HEK293T (cell line): ENCODE data around the gene TBC1D8.

Source experiments
- CTCF ChIA-PET: fragments of 350-600 bp; formaldehyde crosslinking; extraction: SDS; loops from one replicate; lab custom pipeline; 2021; ENCODE audit warnings: antibody characterized with exemption, inconsistent platforms; lab: Yijun Ruan, JAX
- POLR2A ChIA-PET: fragments of 350-600 bp; formaldehyde crosslinking; extraction: SDS; loops from one replicate; lab custom pipeline; 2020; ENCODE audit warnings: antibody characterized with exemption, inconsistent platforms; lab: Yijun Ruan, JAX
- DNase-seq: peaks from one replicate; pipeline ENCODE4 v3.0.0; 2012; ENCODE audit warnings: mixed read lengths; ENCODE audit errors: extremely low spot score
- ARNT ChIP-seq: fragments of 450-650 bp; IDR thresholded peaks from 2 replicates; pipeline ENCODE4 v1.6.1; 2017; ENCODE audit warnings: mild to moderate bottlenecking
- BHLHE40 ChIP-seq: fragments of 450-650 bp; IDR thresholded peaks from 2 replicates; pipeline ENCODE4 v1.6.1; 2016; ENCODE audit warnings: mild to moderate bottlenecking, moderate library complexity, borderline replicate concordance
- CTBP1 ChIP-seq: fragments of 450-650 bp; IDR thresholded peaks from 2 replicates; pipeline ENCODE4 v1.6.1; 2016; ENCODE audit warnings: borderline replicate concordance
- ELF4 ChIP-seq: fragments of 450-650 bp; IDR thresholded peaks from 2 replicates; pipeline ENCODE4 v1.6.1; 2017; ENCODE audit warnings: antibody characterized with exemption
- FOXA1 ChIP-seq: fragments of 450-650 bp; IDR thresholded peaks from 2 replicates; pipeline ENCODE4 v1.6.1; 2016; ENCODE audit warnings: mild to moderate bottlenecking
- FOXK2 ChIP-seq: fragments of 450-650 bp; IDR thresholded peaks from 2 replicates; pipeline ENCODE4 v1.6.1; 2016; ENCODE audit warnings: mild to moderate bottlenecking
- FOXM1 ChIP-seq: fragments of 450-650 bp; IDR thresholded peaks from 2 replicates; pipeline ENCODE4 v1.6.1; 2017; ENCODE audit warnings: mild to moderate bottlenecking, borderline replicate concordance
- HDGF ChIP-seq: fragments of 450-650 bp; IDR thresholded peaks from 2 replicates; pipeline ENCODE4 v1.6.1; 2017; ENCODE audit warnings: antibody characterized with exemption, borderline replicate concordance
- L3MBTL2 ChIP-seq: fragments of 450-650 bp; conservative IDR thresholded peaks from 2 replicates; pipeline ENCODE4 v1.6.1; 2016; ENCODE audit warnings: mild to moderate bottlenecking
- LEF1 ChIP-seq: fragments of 450-650 bp; IDR thresholded peaks from 2 replicates; pipeline ENCODE4 v1.6.1; 2017; ENCODE audit warnings: mild to moderate bottlenecking, borderline replicate concordance
- NFRKB ChIP-seq: fragments of 450-650 bp; IDR thresholded peaks from 2 replicates; pipeline ENCODE4 v1.6.1; 2016; ENCODE audit warnings: mild to moderate bottlenecking, moderate library complexity
- SP1 ChIP-seq: fragments of 450-650 bp; IDR thresholded peaks from 2 replicates; pipeline ENCODE4 v1.6.1; 2017
- SUZ12 ChIP-seq: fragments of 450-650 bp; IDR thresholded peaks from 2 replicates; pipeline ENCODE4 v1.6.1; 2016; ENCODE audit warnings: mild to moderate bottlenecking
- TARDBP ChIP-seq: fragments of 450-650 bp; IDR thresholded peaks from 2 replicates; pipeline ENCODE4 v1.6.1; 2016
- ZNF384 ChIP-seq: fragments of 450-650 bp; IDR thresholded peaks from 2 replicates; pipeline ENCODE4 v1.6.1; 2016
- TF ChIP-seq, protein P1 (sequence below): fragments of 450-650 bp; IDR thresholded peaks from 2 replicates; pipeline ENCODE4 v1.6.1; 2016

Gene TBC1D8

DNA sequence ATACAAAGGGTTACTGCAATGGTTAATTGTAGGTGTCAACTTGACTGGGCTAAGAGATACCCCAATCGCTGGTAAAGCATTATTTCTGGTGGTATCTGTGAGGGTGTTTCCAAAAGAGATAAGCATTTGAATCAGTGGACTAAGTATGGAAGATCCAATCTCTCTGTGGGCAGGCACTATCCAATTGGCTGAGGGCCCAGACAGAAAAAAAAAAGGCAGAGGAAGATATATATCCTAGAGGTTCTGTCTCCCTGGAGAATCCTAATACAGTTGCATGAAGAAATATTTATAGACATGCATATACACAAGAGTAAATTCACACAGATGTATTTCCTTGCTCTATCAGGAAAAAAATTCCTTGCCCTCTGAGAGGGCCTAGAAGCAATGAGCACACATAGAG, 43.9 kb downstream of the TBC1D8 start:
- no peak for TF ChIP-seq HDGF
- no peak for TF ChIP-seq TARDBP
- TF ChIP-seq CTBP1: no peak
- TF ChIP-seq FOXK2: no peak
- TF ChIP-seq SUZ12: no peak
- TF ChIP-seq BHLHE40: no peak
- CTCF ChIA-PET: no interaction called here
- no peak for DNase-seq
- POLR2A ChIA-PET: no interaction called here

DNA sequence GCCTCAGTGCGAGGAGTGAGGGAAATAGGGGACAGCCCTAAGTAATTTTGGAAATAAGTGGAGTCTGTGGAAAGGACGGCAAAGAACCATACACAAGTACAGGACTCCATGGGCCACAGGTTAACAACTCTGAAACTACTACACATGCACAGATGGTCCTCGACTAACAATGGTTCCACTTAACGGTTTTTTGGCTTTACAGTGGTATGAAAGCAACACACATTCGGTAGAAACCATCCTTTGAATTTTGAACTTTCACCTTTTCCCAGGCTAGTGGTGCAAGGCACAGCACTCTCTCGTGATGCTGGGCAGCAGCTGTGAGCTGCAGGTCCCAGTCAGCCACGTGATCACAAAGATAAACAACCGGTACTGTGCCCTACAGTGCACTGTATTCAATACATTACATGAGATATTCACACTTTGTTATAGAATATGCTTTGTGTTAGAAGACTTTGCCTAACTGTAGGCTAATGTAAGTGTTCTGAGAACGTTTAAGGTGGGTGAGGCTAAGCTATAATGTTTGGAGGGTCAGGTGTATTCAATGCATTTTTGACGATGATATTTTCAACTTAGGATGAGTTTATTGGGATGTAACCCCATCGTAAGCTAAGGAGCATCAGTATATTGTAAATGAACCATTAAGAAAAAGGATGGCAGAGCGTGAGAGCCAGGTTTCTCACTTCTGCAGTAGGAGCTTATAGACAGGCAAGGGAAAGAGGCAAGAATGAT, 44.6 kb downstream of the TBC1D8 start:
- no peak for DNase-seq
- TF ChIP-seq SP1 (no peak), ZNF384 (no peak), ELF4 (no peak)

DNA sequence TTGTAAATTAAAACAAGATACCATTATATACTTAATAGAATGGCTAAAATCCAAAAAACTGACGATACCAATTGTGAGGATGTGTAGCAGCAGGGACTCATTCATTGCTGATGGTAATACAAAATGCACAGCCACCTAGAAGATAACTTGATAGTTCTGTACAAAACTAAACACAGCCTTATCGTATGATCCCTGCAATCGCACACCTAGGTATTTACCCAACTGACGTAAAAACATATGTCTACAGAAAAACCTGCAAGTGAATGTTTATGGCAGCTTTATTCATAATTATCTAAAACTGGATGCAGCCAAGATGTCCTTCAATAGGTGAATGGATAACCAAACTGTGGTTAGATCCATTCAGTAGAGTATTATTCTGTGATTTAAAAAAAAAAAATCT, 45.5 kb downstream of the TBC1D8 start:
- no peak for DNase-seq
- TF ChIP-seq SUZ12 (no peak), FOXK2 (no peak), SP1 (no peak), ELF4 (no peak), BHLHE40 (no peak), ZNF384 (no peak), FOXA1 (no peak), CTBP1 (no peak), NFRKB (no peak), L3MBTL2 (no peak), ARNT (no peak), TARDBP (no peak), LEF1 (no peak), FOXM1 (no peak), HDGF (no peak)
- TF ChIP-seq, protein P1, sequence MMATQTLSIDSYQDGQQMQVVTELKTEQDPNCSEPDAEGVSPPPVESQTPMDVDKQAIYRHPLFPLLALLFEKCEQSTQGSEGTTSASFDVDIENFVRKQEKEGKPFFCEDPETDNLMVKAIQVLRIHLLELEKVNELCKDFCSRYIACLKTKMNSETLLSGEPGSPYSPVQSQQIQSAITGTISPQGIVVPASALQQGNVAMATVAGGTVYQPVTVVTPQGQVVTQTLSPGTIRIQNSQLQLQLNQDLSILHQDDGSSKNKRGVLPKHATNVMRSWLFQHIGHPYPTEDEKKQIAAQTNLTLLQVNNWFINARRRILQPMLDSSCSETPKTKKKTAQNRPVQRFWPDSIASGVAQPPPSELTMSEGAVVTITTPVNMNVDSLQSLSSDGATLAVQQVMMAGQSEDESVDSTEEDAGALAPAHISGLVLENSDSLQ: no peak
- ChIA-PET CTCF (interaction anchor here (0.6 kb wide), 1 partner anchor 146 kb away, joined by 3 read pairs; no protein-coding TSS in a partner anchor), POLR2A (no interaction called here)

More for the DNA sequence above, 44.6 kb downstream of the TBC1D8 start:
- POLR2A ChIA-PET: no interaction called here
- CTCF ChIA-PET: interaction anchor here (0.6 kb wide), 2 partner anchors 32 to 145 kb away, joined by 3 to 4 read pairs; no protein-coding TSS in a partner anchor

DNA sequence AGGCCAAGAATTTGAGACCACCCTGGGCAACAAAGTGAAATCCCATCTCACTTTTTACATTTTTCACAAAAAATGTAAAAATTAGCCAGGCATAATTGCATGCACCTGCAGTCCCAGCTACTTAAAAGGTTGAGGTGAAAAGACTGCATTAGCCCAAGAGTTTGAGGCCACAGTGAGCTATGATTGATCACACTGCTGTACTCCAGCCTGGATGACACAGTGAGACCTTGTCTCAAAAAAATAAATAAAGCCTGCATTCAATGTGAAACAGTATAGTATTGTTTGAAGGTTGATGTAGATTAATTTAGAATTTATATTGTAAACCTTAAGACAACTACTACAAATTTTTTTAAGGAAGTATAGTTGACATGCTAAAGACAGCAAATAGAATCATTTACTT, 53.5 kb downstream of the TBC1D8 start:
- POLR2A ChIA-PET: no interaction called here
- CTCF ChIA-PET: no interaction called here
- TF ChIP-seq, protein P1: no peak
- TF ChIP-seq FOXK2: no peak
- no peak for TF ChIP-seq BHLHE40
- no peak for TF ChIP-seq LEF1
- no peak for TF ChIP-seq HDGF
- no peak for TF ChIP-seq FOXA1
- no peak for TF ChIP-seq L3MBTL2
- TF ChIP-seq SP1: no peak
- DNase-seq: no peak

DNA sequence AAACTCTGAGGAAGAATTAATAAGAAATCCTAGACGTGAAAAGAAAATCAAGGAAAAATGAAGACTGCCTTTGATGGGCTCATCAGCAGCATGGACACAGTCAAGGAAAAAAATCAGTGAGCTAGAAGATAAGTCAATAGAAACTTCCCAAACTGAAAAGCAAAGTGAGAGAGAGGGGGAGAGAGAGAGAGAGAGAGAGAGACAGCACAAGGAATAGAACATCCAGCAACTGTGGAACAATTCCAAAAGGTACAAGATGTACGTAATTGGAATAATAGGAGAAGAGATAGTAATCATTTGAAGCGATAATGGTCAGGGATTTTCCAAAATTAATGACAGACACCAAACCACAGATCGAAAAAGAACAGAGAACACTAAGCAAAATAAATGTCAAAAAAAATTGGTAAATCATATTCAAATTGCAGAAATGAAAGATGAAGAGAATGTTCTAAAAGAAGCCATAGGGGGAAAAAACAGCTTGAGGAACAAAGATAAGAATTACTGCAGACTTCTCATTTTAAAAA, 54.5 kb downstream of the TBC1D8 start:
- TF ChIP-seq, protein P1: no peak
- no peak for TF ChIP-seq SP1
- TF ChIP-seq FOXK2: no peak
- TF ChIP-seq BHLHE40: no peak
- no peak for TF ChIP-seq SUZ12
- no peak for TF ChIP-seq FOXM1
- TF ChIP-seq TARDBP: no peak
- TF ChIP-seq ARNT: no peak
- no peak for TF ChIP-seq FOXA1
- no peak for DNase-seq
- ChIA-PET CTCF (no interaction called here), POLR2A (no interaction called here)

DNA sequence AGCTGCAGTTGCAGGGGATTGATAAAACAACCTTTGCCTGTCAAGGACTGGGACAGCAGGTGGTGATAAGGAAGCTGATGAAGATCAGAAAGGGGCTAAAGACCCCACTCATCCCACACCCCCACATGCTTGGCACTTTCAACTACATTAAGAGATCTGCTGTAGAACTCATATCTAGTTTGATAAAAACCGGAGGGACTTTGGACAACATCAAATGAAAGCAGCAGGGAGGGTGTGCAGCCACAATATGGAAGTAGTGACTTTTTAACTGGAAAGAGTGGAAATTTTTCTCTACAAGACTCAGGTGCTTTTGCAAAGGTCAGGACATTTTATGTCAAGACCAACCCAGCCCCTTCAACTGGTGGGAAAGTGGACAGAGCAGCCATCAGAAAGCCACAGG, 56.8 kb downstream of the TBC1D8 start:
- no peak for DNase-seq
- ChIA-PET CTCF (no interaction called here), POLR2A (no interaction called here)
- TF ChIP-seq, protein P1: no peak
- TF ChIP-seq CTBP1 (no peak), FOXM1 (no peak), ZNF384 (no peak), TARDBP (no peak), FOXK2 (no peak), ELF4 (no peak), HDGF (no peak), FOXA1 (no peak), SUZ12 (no peak), L3MBTL2 (no peak), BHLHE40 (no peak), LEF1 (no peak), ARNT (no peak), NFRKB (no peak), SP1 (no peak)
